Raji (cell line): ENCODE data around the gene OR10A6.

ENCODE experiments used
- POLR2A ChIP-seq: IDR thresholded peaks from 2 replicates; pipeline ENCODE4 v1.6.1; 2011; ENCODE audit warnings: low read depth, low read length, control low read depth; ENCODE audit not compliant: insufficient read depth

OR10A6 gene, protein sequence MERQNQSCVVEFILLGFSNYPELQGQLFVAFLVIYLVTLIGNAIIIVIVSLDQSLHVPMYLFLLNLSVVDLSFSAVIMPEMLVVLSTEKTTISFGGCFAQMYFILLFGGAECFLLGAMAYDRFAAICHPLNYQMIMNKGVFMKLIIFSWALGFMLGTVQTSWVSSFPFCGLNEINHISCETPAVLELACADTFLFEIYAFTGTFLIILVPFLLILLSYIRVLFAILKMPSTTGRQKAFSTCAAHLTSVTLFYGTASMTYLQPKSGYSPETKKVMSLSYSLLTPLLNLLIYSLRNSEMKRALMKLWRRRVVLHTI

DNA sequence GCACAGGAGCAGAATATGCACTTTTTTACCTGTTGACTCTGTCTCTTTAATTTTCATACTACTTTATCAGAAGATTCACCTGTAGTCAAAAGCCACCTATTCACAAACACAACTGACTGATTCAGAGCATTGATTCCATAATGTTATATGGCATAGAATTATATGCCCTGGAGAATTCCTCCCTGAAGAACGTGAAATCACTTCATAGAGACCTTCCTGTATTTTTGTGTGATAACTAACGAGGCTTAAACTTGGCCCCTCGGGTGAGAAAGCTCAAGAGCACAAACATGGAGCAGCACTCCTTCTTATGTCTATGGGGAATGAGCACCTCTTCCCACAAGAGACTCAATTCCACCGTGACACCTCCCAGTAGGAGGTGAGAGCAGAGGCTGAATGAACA, at the start of gene OR10A6:
OR10A6 (minus strand) TSS at position 101 of the 400 bp plus-strand sequence. CDS start 2,606 bp downstream, outside the sequence.
- no peak for TF ChIP-seq POLR2A

DNA sequence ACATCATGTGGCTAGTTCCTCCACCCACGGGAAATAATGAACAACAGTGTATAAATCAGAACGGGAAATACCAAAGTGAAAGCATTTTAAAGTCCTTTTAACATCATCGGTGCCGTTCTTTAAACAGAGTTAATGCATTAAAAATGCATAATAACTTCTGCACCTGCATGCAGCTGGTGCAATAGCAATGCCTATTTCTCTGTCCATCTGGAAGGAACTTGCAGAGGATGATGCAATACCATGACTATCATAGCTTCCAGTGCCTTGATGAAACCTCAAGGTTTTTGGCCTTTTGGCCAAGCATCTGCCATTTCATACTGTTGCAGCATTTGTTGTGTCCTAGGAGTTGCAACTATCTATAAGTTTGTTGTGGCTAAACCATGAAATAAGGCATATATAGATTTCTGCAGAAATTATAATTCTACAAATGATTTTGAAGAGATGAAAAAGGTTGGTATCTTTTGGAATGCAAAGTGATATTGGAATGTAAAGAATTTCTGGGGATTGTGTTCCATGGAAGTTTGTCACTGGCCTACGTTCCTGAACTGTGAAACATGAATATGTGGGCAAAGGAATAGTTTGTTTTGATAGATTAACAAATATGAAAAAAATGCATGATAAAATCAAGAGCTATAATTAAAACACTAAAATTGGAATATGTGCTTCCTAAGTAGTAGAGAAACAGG, 46.3 kb upstream of the OR10A6 start:
- no peak for TF ChIP-seq POLR2A

DNA sequence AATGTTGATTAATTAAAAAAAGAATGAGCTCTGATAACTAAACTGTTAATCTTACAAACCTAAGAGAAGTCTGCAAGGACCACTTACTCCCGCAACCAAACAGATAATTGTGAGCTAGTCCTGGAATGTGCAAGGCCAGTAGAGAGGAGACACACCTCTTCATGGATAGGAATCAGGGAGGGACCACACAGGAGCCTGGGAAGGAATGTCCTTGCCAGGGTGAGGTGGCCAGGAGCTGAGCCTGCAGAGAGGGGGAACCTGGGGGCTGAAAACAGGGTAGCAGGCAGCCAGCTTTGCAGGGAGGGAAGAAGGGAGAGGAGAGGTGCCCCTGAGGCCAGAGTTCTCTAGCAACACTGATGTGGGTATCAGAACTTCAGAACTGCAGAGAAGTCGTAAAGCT, 43.6 kb upstream of the OR10A6 start:
- TF ChIP-seq POLR2A, result no peak

DNA sequence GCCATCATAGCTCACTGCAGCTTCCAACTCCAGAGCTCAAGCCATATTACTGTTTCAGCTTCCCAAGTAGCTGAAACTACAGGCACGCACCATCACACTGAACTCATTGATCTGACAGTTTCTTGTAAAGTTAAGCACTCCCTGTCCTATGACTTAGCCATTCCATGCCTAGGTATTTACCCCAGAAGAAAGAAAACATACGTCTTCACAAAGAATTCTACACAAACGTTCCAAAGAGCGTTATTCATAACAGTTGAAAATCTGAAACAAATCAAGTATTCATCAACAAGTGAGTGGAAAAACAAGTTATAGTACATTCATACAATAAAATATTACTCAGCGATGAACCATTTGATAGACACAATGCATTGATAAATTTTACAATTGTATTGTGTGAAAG, 41.9 kb upstream of the OR10A6 start:
- TF ChIP-seq POLR2A, result no peak

DNA sequence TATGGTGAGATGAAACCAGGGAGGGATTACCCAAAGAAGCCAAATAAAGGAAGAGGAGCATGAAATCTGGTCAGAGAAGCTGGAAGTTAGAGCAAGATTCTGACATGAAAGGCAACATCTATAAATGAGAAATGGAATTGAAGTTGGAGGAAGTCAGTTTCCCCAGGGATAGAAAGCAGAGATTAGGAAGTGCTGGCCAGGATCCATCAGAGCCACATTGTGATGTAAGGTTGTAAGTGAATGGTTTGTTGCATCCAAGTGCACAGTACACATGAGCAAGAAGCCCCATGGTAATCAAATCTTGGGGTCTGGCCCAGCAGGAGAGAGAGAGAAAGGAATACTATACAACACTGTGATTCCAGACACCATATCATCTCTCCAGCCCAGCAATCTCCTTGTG, 40.8 kb upstream of the OR10A6 start:
- no peak for TF ChIP-seq POLR2A

DNA sequence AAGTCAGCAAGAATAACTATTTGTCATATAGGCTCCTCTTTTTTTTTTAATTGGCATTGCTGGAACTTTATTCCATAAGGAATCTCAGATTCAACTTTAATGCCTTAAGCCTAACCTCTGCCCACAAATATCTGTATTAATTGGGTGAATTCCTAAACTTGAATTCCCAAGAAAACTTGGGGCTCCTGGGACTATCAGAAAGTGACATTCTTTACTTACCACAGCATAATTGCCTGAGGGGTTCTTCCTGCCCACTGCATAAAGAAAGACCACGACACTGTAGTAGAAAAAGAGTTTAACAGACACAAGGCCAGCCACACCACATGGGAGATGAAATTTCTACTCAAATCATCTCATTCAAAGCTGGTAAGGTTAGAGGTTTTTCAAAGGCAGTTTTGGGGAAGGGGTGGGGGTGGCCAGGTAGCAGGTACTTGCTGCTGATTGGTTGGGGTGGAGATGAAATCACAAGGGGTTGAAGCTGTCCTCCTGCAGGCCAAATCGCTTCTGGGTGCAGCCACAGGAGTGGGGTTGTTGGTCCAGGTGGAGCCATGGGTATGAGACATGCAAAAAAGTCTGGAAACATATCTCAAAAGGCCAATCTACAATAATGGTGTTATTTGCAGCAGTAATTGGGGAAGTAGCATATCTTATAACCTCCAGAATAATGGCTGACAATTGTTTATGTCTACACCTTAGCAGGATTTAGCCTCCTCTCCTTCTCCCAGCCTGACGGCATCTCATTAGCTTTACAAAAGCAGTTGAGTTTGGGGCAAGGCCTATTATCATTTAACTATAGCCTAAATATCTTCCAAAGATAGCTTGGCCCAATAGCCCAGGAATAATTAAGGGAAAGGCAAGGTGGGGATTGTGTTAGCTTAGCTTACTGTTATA, 38.9 kb upstream of the OR10A6 start:
- no peak for TF ChIP-seq POLR2A

DNA sequence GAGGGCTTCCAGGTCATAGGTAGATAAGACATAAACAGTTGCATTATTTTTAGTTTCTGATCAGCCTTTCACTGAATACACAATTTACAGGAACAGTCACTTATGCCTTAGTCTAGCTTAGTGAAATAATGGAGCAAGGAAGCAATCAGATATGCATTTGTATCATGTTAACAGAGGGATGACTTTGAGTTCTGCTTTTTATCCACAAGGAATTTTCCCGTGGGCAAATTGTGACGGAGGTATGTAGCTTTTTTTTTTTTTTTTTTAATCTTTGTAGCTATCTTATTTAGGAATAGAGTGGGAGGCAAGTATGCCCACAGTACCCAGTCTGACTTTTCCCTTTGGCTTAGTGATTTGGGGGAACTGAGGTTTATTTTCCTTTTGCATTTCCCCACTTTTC, 37.6 kb upstream of the OR10A6 start:
- no peak for TF ChIP-seq POLR2A

DNA sequence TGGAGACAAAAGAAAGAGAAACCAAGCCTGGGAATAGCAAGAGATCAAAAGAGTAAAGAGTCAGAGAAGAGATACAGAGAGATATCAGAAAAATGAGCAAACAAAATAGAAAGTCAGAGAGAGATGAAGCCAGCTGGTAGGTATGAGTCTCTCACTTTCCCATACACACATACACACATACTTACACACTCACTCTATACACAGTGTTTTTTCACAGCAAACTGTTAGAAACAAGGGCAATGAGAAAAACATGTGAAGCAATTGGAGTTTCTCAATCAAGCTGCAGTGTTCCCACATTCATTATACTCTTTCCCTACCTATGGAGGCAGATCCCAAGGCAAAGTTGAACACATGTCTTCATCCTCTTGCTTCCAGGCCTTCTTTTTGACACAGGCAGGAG, 36.8 kb upstream of the OR10A6 start:
- no peak for TF ChIP-seq POLR2A

DNA sequence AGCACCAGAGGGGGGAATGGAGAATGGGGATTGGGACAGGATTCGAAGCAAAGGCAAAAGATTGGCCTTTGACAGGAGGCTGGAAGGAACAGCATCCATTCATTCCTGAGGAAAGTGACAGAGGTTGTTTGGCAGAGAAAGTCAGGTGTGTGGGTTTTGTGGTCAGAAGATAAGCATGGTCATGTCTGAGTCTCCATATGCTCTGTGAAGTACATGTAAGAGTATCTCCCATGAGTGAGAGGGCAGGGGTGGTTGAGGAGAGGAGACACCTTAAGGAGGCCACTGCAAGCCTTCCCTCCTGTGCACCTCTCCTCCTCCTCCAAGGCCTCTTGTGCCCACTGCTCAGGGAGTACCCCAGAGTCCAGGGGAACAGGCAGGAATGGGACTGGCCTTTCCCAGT, 36.0 kb upstream of the OR10A6 start:
- TF ChIP-seq POLR2A, result no peak

DNA sequence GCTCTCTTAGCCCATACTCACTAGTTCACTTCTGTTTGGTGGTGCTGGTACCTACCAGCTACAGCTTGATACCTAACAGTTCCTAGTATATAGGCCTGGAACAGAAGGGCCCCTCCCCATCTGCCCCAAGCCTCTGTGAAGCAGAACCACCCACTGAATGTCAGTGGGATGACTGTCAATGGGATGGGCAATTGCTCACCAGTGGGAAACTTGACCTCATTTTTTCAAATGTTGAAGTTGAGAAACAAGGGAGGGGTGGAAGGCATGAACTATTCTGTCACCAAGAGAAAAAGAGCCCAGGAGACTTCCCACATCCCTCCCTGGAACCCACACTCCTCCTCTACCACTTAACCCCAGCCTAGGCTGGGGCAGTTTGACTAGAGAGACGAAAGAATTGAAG, 34.3 kb upstream of the OR10A6 start, which contains the start of gene NLRP10:
NLRP10 (minus strand) TSS at position 62 of the 400 bp plus-strand sequence. CDS start 1,952 bp downstream, outside the sequence.
- TF ChIP-seq POLR2A, result no peak

DNA sequence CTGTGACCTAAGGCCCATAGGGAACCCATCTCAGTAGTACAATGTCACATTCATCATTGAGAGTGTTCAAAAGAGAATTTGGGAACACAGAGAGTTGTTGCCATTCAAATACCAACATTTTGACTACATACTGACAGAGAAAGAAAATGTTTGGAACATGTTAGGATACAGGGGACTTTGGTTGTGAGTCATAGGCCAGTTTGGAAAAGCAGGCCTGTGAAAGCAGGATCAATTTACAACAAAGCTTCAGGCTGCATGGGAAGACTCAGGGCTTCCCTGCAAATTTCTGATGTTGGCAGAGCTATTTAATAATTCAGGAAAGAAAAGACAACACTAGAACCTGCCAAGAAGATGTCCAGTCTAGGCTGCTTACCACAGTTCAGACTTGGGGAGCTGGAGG, 33.8 kb upstream of the OR10A6 start:
- no peak for TF ChIP-seq POLR2A

DNA sequence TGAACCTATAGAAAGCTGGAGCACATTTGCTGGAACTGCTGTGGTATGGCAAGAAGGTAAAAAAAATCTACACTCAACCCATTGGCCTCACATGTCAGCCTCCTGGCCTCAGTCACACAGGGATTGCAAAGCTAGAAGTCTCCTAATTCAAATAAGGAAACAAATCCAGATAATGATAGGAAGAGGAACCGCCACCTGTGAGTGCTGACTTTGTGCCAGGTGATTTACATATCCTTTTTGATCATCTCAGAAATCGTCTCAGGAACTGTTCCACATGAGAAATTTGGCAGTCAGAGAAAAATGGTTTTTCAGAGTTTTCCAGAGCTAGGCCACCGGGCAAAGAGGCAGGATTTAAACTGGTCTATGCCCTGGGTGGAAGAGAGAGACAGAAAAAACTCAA, 33.2 kb upstream of the OR10A6 start:
- no peak for TF ChIP-seq POLR2A

DNA sequence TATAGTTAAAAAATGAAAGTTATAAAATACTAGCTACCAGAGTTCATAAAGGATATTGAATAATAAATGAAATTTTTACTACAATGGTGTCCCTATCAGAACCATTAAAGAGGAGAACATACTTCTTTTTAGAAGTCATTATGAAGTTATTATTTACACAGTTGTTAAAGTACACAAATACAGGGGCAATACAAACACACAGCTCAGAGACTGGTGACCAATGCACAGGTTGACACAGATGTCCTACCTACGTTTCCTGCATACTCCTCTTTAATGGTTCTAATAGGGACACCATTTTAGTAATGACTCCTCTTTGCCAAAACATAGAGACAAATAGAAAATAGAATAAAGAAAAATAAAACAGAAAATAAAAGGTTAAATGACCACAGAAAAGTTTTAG, 24.1 kb upstream of the OR10A6 start:
- no peak for TF ChIP-seq POLR2A

DNA sequence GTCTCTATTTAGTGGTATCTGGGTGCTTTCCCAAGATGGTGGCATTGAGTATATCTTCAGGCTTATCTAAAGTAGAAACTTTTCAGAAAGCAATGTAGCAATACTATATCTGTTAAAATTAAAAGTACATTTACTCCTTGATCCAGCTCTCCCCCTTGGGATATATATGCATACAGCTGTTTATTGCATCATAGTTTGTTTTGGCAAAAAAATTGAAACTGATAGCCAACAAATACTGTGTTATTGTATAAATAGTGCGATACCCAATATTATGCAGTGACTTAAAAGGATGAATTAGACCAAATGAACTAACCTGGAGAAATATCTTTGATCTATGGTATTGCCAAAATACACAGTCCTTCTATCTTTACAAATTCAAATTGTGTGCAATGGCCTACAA, 18.9 kb upstream of the OR10A6 start:
- no peak for TF ChIP-seq POLR2A

DNA sequence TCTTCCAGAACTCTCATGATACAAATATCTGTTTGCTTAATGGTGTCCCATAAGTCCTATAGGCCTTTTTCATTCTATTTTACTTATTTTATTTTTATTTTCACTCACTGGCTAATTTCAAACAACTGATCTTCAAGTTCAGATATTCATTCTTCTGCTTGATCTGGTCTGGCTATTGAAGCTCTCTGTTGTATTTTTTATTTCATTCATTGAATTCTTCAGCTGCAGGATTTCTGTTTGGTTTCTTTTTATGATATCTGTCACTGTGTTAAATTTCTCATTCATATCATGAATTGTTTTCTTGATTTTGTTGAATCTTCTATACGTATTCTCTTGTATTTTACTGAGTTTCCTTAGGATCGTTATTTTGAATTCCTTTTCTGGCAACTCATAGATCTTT, 13.1 kb upstream of the OR10A6 start:
- TF ChIP-seq POLR2A, result no peak
